Measurements from ENCODE around the gene NUMB. TPM values are rescaled to one million over a fixed set of nuclear protein-coding genes. Genes with fewer than 3 reads are reported as not detected.

NUMB gene
- total RNA-seq, 3 donors from 2014 or later (not counting 1 experiment from before 2014, with no cell fraction given): 50.0 to 67.4 (median 56.3) TPM

DNA sequence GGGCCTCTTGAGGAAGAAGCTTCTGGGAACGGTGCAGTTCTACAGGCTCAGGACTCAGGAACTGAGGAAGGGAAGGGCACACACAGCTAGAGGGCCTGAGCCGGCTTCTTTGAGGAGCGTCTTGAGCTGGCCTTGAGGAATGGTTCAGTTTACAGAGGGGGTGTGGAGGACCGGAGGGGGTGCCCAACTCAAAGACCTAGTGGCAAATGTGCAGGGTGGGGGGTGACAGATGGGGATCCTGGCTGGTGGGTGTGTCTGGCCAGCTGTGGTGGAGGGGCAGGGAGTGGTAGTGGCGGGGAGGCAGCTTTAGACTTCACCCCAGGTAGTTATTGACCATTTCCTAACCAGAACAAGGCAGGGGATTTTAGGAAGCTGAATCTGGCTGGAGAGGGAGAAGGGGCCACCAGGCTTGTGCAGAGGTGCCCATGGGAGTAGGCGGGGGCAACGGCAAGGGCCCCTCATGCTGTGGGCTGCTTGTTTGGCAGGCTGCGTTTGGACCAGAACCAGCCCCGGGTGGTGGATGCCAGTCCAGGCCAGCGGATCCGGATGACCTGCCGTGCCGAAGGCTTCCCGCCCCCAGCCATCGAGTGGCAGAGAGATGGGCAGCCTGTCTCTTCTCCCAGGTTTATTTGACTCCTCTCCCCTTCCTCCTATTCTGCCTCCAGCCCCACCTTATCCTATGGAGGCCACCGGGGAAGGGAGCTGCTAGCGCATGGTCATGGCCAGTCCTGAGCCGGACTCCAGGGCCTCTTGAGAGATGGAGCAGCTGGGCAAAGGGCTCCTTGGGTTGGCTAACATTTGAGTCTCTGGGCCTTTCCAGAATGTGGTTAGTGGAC, 193.2 kb downstream of the NUMB start:
- TF ChIP-seq, protein P1, sequence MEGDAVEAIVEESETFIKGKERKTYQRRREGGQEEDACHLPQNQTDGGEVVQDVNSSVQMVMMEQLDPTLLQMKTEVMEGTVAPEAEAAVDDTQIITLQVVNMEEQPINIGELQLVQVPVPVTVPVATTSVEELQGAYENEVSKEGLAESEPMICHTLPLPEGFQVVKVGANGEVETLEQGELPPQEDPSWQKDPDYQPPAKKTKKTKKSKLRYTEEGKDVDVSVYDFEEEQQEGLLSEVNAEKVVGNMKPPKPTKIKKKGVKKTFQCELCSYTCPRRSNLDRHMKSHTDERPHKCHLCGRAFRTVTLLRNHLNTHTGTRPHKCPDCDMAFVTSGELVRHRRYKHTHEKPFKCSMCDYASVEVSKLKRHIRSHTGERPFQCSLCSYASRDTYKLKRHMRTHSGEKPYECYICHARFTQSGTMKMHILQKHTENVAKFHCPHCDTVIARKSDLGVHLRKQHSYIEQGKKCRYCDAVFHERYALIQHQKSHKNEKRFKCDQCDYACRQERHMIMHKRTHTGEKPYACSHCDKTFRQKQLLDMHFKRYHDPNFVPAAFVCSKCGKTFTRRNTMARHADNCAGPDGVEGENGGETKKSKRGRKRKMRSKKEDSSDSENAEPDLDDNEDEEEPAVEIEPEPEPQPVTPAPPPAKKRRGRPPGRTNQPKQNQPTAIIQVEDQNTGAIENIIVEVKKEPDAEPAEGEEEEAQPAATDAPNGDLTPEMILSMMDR (IDR thresholded peaks at IDR 0.05): no peak
- DNase-seq (no peak), ATAC-seq (no peak)
- H3K4me1 ChIP-seq (ENCODE audit: control insufficient read depth, insufficient read depth, low read length): peaks cover 8% of the 10 kb centered on the region
- H3K4me1 Mint-ChIP-seq: peaks cover 11 to 15% of the 10 kb centered on the region in 2 donors
- H3K4me3 Mint-ChIP-seq: no peak overlapping the region
- no peaks in the 10 kb centered on the region for H3K27me3 ChIP-seq (ENCODE audit: control insufficient read depth, insufficient read depth, low read length)
- H3K27me3 Mint-ChIP-seq (ENCODE audit: low read depth in 2 of 2): peaks cover 0 to 8% of the 10 kb centered on the region in 2 donors
- H3K9me3 Mint-ChIP-seq: no peaks in the 10 kb centered on the region
- WGBS (ENCODE audit: insufficient coverage): 92% methylated on average over 16 of the region's 18 CpGs
- intact Hi-C loops (cut with micrococcal nuclease): no loop called here
- H3K36me3 Mint-ChIP-seq: no peaks in the 10 kb centered on the region
- no peak overlapping the region for H3K4me3 ChIP-seq (ENCODE audit: low read length)
- no peaks in the 10 kb centered on the region for H3K36me3 ChIP-seq (ENCODE audit: control insufficient read depth, insufficient read depth, low read length)
- H3K9me3 ChIP-seq (ENCODE audit: control insufficient read depth, insufficient read depth, low read length): no peaks in the 10 kb centered on the region
- H3K27ac ChIP-seq (ENCODE audit: low read length): no peak overlapping the region
- no peak overlapping the region for H3K27ac Mint-ChIP-seq

DNA sequence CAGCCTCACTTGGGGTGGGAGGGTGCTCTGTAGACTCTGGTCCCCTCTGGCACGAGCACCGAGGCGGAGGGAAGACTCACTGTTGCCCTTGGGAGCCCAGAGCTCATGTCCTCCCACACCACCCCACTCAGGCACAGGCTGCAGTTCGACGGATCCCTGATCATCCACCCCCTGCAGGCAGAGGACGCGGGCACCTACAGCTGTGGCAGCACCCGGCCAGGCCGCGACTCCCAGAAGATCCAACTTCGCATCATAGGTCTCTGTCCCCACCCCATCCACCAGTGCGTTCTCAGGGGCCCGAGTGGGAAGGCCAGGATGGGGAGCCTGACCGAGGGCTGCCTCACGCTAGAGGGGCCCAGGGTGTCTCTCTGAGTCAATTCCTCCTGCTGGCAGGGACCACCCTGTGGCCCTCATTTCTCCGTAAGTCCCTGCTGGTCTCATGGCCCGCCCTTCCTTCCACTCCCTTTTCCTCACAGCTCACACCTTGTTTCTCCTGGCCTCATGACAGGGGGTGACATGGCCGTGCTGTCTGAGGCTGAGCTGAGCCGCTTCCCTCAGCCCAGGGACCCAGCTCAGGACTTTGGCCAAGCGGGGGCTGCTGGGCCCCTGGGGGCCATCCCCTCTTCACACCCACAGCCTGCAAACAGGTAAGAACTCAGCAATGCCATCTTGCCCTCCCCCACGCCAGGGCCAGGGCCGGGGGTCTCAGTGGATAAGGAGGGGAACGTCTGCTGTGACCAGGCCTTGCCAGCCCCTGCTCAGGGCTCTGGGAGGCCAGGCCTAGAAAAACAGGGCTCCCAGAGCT, 194.1 kb downstream of the NUMB start:
- H3K27me3 Mint-ChIP-seq (ENCODE audit: low read depth in 2 of 2): peaks cover 0 to 8% of the 10 kb centered on the region in 2 donors
- DNase-seq (no peak), ATAC-seq (no peak)
- Histone ChIP-seq H3K4me1 (ENCODE audit: control insufficient read depth, insufficient read depth, low read length) (peaks cover under 1% of the 10 kb centered on the region), H3K27me3 (ENCODE audit: control insufficient read depth, insufficient read depth, low read length) (no peaks in the 10 kb centered on the region), H3K27ac (ENCODE audit: low read length) (no peak overlapping the region), H3K4me3 (ENCODE audit: low read length) (no peak overlapping the region), H3K36me3 (ENCODE audit: control insufficient read depth, insufficient read depth, low read length) (no peaks in the 10 kb centered on the region), H3K9me3 (ENCODE audit: control insufficient read depth, insufficient read depth, low read length) (no peaks in the 10 kb centered on the region)
- H3K4me3 Mint-ChIP-seq: no peak overlapping the region
- 91% methylated on average over 23 of the region's 23 CpGs for WGBS (ENCODE audit: insufficient coverage)
- no peaks in the 10 kb centered on the region for H3K9me3 Mint-ChIP-seq
- peaks cover 6% of the 10 kb centered on the region in 2 donors for H3K4me1 Mint-ChIP-seq
- TF ChIP-seq, protein P1 (IDR thresholded peaks at IDR 0.05): no peak
- H3K36me3 Mint-ChIP-seq: no peaks in the 10 kb centered on the region
- intact Hi-C loops (cut with micrococcal nuclease): no loop called here
- no peak overlapping the region for H3K27ac Mint-ChIP-seq

DNA sequence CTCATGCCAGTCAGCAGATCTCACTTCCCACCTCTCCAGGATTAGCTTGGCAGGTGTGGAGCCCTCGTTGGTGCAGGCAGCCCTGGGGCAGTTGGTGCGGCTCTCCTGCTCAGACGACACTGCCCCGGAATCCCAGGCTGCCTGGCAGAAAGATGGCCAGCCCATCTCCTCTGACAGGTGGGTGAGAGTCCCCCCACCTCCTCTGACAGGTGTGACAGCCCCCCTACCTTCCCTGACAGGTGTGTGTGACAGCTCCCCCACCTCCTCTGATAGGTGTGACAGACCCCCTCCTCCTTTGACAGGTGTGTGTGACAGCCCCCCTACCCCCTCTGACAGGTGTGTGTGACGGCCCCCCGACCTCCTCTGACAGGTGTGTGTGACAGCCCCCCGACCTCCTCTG, 194.7 kb downstream of the NUMB start:
- intact Hi-C loops (cut with micrococcal nuclease): no loop called here
- ATAC-seq (no peak), DNase-seq (no peak)
- WGBS (ENCODE audit: insufficient coverage): 83% methylated on average over 7 of the region's 7 CpGs
- Histone ChIP-seq H3K4me1 (ENCODE audit: control insufficient read depth, insufficient read depth, low read length) (no peaks in the 10 kb centered on the region), H3K36me3 (ENCODE audit: control insufficient read depth, insufficient read depth, low read length) (no peaks in the 10 kb centered on the region), H3K27me3 (ENCODE audit: control insufficient read depth, insufficient read depth, low read length) (no peaks in the 10 kb centered on the region), H3K4me3 (ENCODE audit: low read length) (no peak overlapping the region), H3K9me3 (ENCODE audit: control insufficient read depth, insufficient read depth, low read length) (no peaks in the 10 kb centered on the region), H3K27ac (ENCODE audit: low read length) (no peak overlapping the region)
- H3K27ac Mint-ChIP-seq: no peak overlapping the region
- no peak overlapping the region for H3K4me3 Mint-ChIP-seq
- H3K27me3 Mint-ChIP-seq (ENCODE audit: low read depth in 2 of 2): peaks cover 0 to 8% of the 10 kb centered on the region in 2 donors
- H3K9me3 Mint-ChIP-seq: no peaks in the 10 kb centered on the region
- peaks cover 0 to 4% of the 10 kb centered on the region in 2 donors for H3K4me1 Mint-ChIP-seq
- TF ChIP-seq, protein P1 (IDR thresholded peaks at IDR 0.05): no peak
- H3K36me3 Mint-ChIP-seq: no peaks in the 10 kb centered on the region

Data from natural killer cell (primary cell).